ENCODE results near the gene OR56B4.
"Not testable (repeated sequence)": the region's sequence is repeated elsewhere in the genome, so short reads cannot be mapped to it uniquely, and the experiment has no call there.

DNA sequence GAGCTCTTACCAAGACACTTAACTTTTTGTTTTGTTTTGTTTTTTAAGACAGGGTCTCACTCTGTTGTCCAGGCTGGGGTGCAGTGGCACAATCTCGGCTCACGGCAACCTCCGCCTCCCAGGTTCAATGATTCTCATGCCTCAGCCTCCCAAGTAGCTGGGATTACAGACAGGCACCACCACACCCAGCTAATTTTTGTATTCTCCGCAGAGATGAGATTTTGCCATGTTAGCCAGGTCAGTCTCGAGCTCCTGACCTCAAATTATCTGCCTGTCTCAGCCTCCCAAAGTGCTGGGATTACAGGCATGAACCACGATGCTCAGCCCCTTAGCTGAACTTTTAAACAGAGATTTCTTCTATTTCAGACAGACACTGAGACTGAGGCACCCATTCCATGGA lies at the start of gene OR56B4:
- TF ChIP-seq, protein P1, sequence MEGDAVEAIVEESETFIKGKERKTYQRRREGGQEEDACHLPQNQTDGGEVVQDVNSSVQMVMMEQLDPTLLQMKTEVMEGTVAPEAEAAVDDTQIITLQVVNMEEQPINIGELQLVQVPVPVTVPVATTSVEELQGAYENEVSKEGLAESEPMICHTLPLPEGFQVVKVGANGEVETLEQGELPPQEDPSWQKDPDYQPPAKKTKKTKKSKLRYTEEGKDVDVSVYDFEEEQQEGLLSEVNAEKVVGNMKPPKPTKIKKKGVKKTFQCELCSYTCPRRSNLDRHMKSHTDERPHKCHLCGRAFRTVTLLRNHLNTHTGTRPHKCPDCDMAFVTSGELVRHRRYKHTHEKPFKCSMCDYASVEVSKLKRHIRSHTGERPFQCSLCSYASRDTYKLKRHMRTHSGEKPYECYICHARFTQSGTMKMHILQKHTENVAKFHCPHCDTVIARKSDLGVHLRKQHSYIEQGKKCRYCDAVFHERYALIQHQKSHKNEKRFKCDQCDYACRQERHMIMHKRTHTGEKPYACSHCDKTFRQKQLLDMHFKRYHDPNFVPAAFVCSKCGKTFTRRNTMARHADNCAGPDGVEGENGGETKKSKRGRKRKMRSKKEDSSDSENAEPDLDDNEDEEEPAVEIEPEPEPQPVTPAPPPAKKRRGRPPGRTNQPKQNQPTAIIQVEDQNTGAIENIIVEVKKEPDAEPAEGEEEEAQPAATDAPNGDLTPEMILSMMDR (IDR thresholded peaks at IDR 0.05), result not testable (repeated sequence)
- not testable (repeated sequence) for TF ChIP-seq POLR2A, EP300, POLR2AphosphoS5 (IDR thresholded peaks at IDR 0.05)
